ENCODE measurements around the gene GRK4.

The GRK4 gene

GRCh38 chr4:3013323-3013722, 50.0 kb downstream of the GRK4 start:
- no peaks in the 10 kb centered on the region for H3K36me3 ChIP-seq (ENCODE audit: control insufficient read depth in 2 of 2, insufficient read depth in 1 of 2, low read length in 2 of 2)
- no peak overlapping the region for H3K27ac ChIP-seq (ENCODE audit: extremely low read depth, low read depth, low read length)
- TF ChIP-seq OSR2 (tag by site-specific recombination; IDR thresholded peaks at IDR 0.05), result no peak
- TF ChIP-seq ZNF2 (tag by site-specific recombination; IDR thresholded peaks at IDR 0.05), result no peak
- no peak for TF ChIP-seq ZNF335 (tag by site-specific recombination; conservative IDR thresholded peaks at IDR 0.05)
- no peak for TF ChIP-seq TSHZ1 (tag by site-specific recombination; IDR thresholded peaks at IDR 0.05; ENCODE audit: borderline replicate concordance)
- TF ChIP-seq ZBTB11 (tag by site-specific recombination; conservative IDR thresholded peaks at IDR 0.05; ENCODE audit: low read depth), result no peak
- no peak for TF ChIP-seq ZBTB7A (tag by site-specific recombination; IDR thresholded peaks at IDR 0.05; ENCODE audit: low read depth)
- no peak for TF ChIP-seq ZNF362 (tag by site-specific recombination; IDR thresholded peaks at IDR 0.05)
- no peak for TF ChIP-seq PRDM1 (tag by site-specific recombination; IDR thresholded peaks at IDR 0.05)
- no peak for TF ChIP-seq SETDB1 (IDR thresholded peaks at IDR 0.05; ENCODE audit: insufficient read length, low read length)
- POLR2A ChIA-PET, result no interaction called here
- H3K9me3 ChIP-seq (ENCODE audit: control insufficient read depth, insufficient read depth, low read depth, low read length), result no peaks in the 10 kb centered on the region
- CTCF ChIA-PET, result interaction anchor here (1.6 kb wide), 1 partner anchor 59 kb away, joined by 4 read pairs; no protein-coding TSS in a partner anchor
- no peak overlapping the region for H3K4me3 ChIP-seq (ENCODE audit: low read depth, low read length)
- H3K4me1 ChIP-seq (ENCODE audit: control insufficient read depth, insufficient read depth, low read length), result no peaks in the 10 kb centered on the region

GRCh38 chr4:3013839-3014350, 50.5 kb downstream of the GRK4 start:
- TF ChIP-seq ZNF416 (tag by site-specific recombination; IDR thresholded peaks at IDR 0.05) (no peak), PRDM6 (tag by site-specific recombination; IDR thresholded peaks at IDR 0.05) (no peak), ZNF146 (tag by site-specific recombination; IDR thresholded peaks at IDR 0.05) (no peak), ZNF221 (tag by site-specific recombination; IDR thresholded peaks at IDR 0.05; ENCODE audit: borderline replicate concordance) (no peak), ZBTB20 (tag by site-specific recombination; IDR thresholded peaks at IDR 0.05) (no peak), ZNF311 (tag by site-specific recombination; IDR thresholded peaks at IDR 0.05; ENCODE audit: borderline replicate concordance) (no peak)
- no peaks in the 10 kb centered on the region for H3K4me1 ChIP-seq (ENCODE audit: control insufficient read depth, insufficient read depth, low read length)
- POLR2A ChIA-PET, result no interaction called here
- CTCF ChIA-PET, result interaction anchor here (1.6 kb wide), 1 partner anchor 59 kb away, joined by 4 read pairs; no protein-coding TSS in a partner anchor
- H3K4me3 ChIP-seq (ENCODE audit: low read depth, low read length), result no peak overlapping the region
- no peaks in the 10 kb centered on the region for H3K9me3 ChIP-seq (ENCODE audit: control insufficient read depth, insufficient read depth, low read depth, low read length)
- H3K36me3 ChIP-seq (ENCODE audit: control insufficient read depth in 2 of 2, insufficient read depth in 1 of 2, low read length in 2 of 2), result no peaks in the 10 kb centered on the region
- no peak overlapping the region for H3K27ac ChIP-seq (ENCODE audit: extremely low read depth, low read depth, low read length)

Data from HEK293 (cell line).